Astrocyte of the spinal cord (primary cell): ENCODE data around the gene UBE2E2.

Experiments used
- DNase-seq: peaks from one replicate; pipeline ENCODE4 v3.0.0; 2011; ENCODE audit warnings: low read depth, low spot score
- H3K4me3 ChIP-seq: 2 replicates; pipeline ENCODE4 v1.5.1; 2011; ENCODE audit warnings: low read depth, mild to moderate bottlenecking, low read length, moderate library complexity
- CTCF ChIP-seq: IDR thresholded peaks from 2 replicates; pipeline ENCODE4 v1.5.1; 2012; ENCODE audit warnings: low read depth, mild to moderate bottlenecking, low read length, inconsistent platforms
- in situ Hi-C: cut with HindIII; loops from 2 replicates; pipeline ENCODE4 v1.10.0; 2017; ENCODE audit warnings: low sequenced_read_pairs

UBE2E2 gene

GRCh38 chr3:23448998-23449537 is 245.9 kb downstream of the UBE2E2 start:
- TF ChIP-seq CTCF: no peak
- in situ Hi-C loops: no loop called here
- no peak overlapping the region for H3K4me3 ChIP-seq
- DNase-seq: no peak

- in situ Hi-C loops: no loop called here
- DNase-seq: no peak
- TF ChIP-seq CTCF: no peak
- no peak overlapping the region for H3K4me3 ChIP-seq
Observed at GRCh38 chr3:23450051-23450450, 246.9 kb downstream of the UBE2E2 start.

GRCh38 chr3:23450806-23451205 is 247.7 kb downstream of the UBE2E2 start:
- H3K4me3 ChIP-seq: no peak overlapping the region
- TF ChIP-seq CTCF: no peak
- in situ Hi-C loops: no loop called here
- no peak for DNase-seq

GRCh38 chr3:23452408-23452807 is 249.3 kb downstream of the UBE2E2 start:
- no peak for DNase-seq
- TF ChIP-seq CTCF: no peak
- no peak overlapping the region for H3K4me3 ChIP-seq
- in situ Hi-C loops: no loop called here

- in situ Hi-C loops: no loop called here
- TF ChIP-seq CTCF: no peak
- DNase-seq: peak; percentile 85
- H3K4me3 ChIP-seq: no peak overlapping the region
Observed at GRCh38 chr3:23455084-23455483, 252.0 kb downstream of the UBE2E2 start.

GRCh38 chr3:23455775-23456174 is 252.6 kb downstream of the UBE2E2 start:
- no peak for TF ChIP-seq CTCF
- peak; percentile 63 for DNase-seq
- in situ Hi-C loops: no loop called here

GRCh38 chr3:23457697-23458096 is 254.6 kb downstream of the UBE2E2 start:
- TF ChIP-seq CTCF: no peak
- in situ Hi-C loops: no loop called here
- DNase-seq: no peak
- no peak overlapping the region for H3K4me3 ChIP-seq

More at GRCh38 chr3:23455775-23456174, 252.6 kb downstream of the UBE2E2 start:
- no peak overlapping the region for H3K4me3 ChIP-seq
